Endothelial cell of umbilical vein (primary cell): ENCODE measurements around the gene PTRHD1. TPM values are rescaled to one million over a fixed set of nuclear protein-coding genes. Genes with fewer than 3 reads are reported as not detected.

Experiments used
- BruUV-seq: library from RNA; stranded (reverse); fragments of 400-500 nt; replicated peaks from 2 replicates; lab custom pipeline; 2021; lab: Mats Ljungman, UMichigan
- CTCF ChIA-PET: fragments of 300-600, 350-600 bp; sonication (Branson Sonifier 250); formaldehyde crosslinking; loops from one replicate; lab custom pipeline; 2021; ENCODE audit warnings: antibody characterized with exemption, inconsistent platforms; lab: Charles Lee
- POLR2A ChIA-PET: fragments of 300-600, 350-600 bp; sonication (Branson Sonifier 250); formaldehyde crosslinking; loops from one replicate; lab custom pipeline; 2021; ENCODE audit warnings: antibody characterized with exemption, inconsistent platforms; lab: Charles Lee
- DNase-seq: peaks from one replicate; pipeline ENCODE4 v3.0.0-alpha.2; 2011; ENCODE audit warnings: low read depth, low spot score
- FAIRE-seq: peaks from 2 replicates; lab custom pipeline; 2011; peaks lifted over from hg19 to GRCh38; lab: Jason Lieb, UNC
- H2AFZ ChIP-seq: 2 replicates; pipeline ENCODE4 v1.6.0; 2012; ENCODE audit warnings: low read depth, low read length, control low read depth, inconsistent platforms
- H3K27ac ChIP-seq: 2 replicates; pipeline ENCODE4 v1.5.1; 2011; ENCODE audit warnings: low read depth, mild to moderate bottlenecking, control low read depth, low read length, moderate library complexity; ENCODE audit not compliant: insufficient read depth
- H3K27me3 ChIP-seq, 2 experiments: 2 replicates each; pipeline versions ENCODE4 v1.6.0 to v1.6.1; 2011; ENCODE audit warnings: low read length in 2 of 2, mixed read lengths in 1 of 2; ENCODE audit not compliant: control insufficient read depth in 2 of 2, insufficient read depth in 2 of 2
- H3K36me3 ChIP-seq, 2 experiments: 2 replicates in 1 of 2; 3 replicates in 1 of 2; pipeline ENCODE4 v1.5.1; 2011; ENCODE audit warnings: low read length in 2 of 2, mild to moderate bottlenecking in 1 of 2, moderate library complexity in 1 of 2; ENCODE audit not compliant: control insufficient read depth in 2 of 2, insufficient read depth in 2 of 2; ENCODE audit errors: extremely low read depth in 1 of 2
- H3K4me1 ChIP-seq: 3 replicates; pipeline ENCODE4 v1.5.1; 2011; ENCODE audit warnings: mild to moderate bottlenecking, low read length; ENCODE audit not compliant: control insufficient read depth, insufficient read depth; ENCODE audit errors: extremely low read depth
- H3K4me2 ChIP-seq: 2 replicates; pipeline ENCODE4 v1.6.1; 2011; ENCODE audit warnings: low read length, control low read depth, mixed read lengths; ENCODE audit not compliant: insufficient read depth
- H3K4me3 ChIP-seq, 3 experiments: fragments of 200-600 bp in 1 of 3; sonication (generic), shearing (Covaris generic) in 1 of 3; replicated peaks in 1 of 3; 2 replicates each; pipeline ENCODE4 v1.5.1; 2011 to 2016; ENCODE audit warnings: control low read depth in 3 of 3, low read length in 3 of 3, mild to moderate bottlenecking in 2 of 3, inconsistent platforms in 1 of 3, low read depth in 1 of 3, moderate library complexity in 1 of 3; ENCODE audit not compliant: insufficient read depth in 1 of 3
- H3K79me2 ChIP-seq: 2 replicates; pipeline ENCODE4 v1.6.0; 2012; ENCODE audit warnings: low read length, inconsistent platforms; ENCODE audit not compliant: control insufficient read depth, insufficient read depth
- H3K9ac ChIP-seq: replicated peaks from 2 replicates; pipeline ENCODE3; 2011; ENCODE audit warnings: low read length, control low read depth; ENCODE audit not compliant: insufficient read depth; ENCODE audit errors: extremely low read depth
- H3K9me1 ChIP-seq: replicated peaks from 3 replicates; pipeline ENCODE4 v1.6.0; 2011; ENCODE audit warnings: mild to moderate bottlenecking, low read length; ENCODE audit not compliant: control insufficient read depth, insufficient read depth; ENCODE audit errors: extremely low read depth
- H3K9me3 ChIP-seq: replicated peaks from 2 replicates; pipeline ENCODE4 v1.5.1; 2012; ENCODE audit warnings: low read length, inconsistent platforms; ENCODE audit not compliant: control insufficient read depth, insufficient read depth
- H4K20me1 ChIP-seq: replicated peaks from 2 replicates; pipeline ENCODE3; 2011; ENCODE audit warnings: mild to moderate bottlenecking, low read length; ENCODE audit not compliant: control insufficient read depth, insufficient read depth; ENCODE audit errors: extremely low read depth
- EZH2 ChIP-seq: IDR thresholded peaks from 2 replicates; pipeline ENCODE4 v1.6.1; 2012; ENCODE audit warnings: borderline replicate concordance, low read depth, mild to moderate bottlenecking, moderate library complexity, low read length, inconsistent platforms; ENCODE audit not compliant: severe bottlenecking
- FOS ChIP-seq: IDR thresholded peaks from 2 replicates; pipeline ENCODE4 v1.6.1; 2011; ENCODE audit warnings: mild to moderate bottlenecking, low read length, moderate library complexity, borderline replicate concordance; ENCODE audit not compliant: insufficient read depth
- GATA2 ChIP-seq: IDR thresholded peaks from 2 replicates; pipeline ENCODE4 v1.7.0; 2011; ENCODE audit warnings: low read depth, mild to moderate bottlenecking, moderate library complexity, mixed read lengths, low read length; ENCODE audit not compliant: insufficient read length, insufficient read depth
- JUN ChIP-seq: IDR thresholded peaks from 2 replicates; pipeline ENCODE4 v1.6.1; 2011; ENCODE audit warnings: borderline replicate concordance, low read depth; ENCODE audit not compliant: insufficient read length, insufficient read depth
- MYC ChIP-seq: IDR thresholded peaks from one replicate; pipeline ENCODE4 v1.6.1; 2011; ENCODE audit warnings: mild to moderate bottlenecking, low read depth, low read length
- POLR2A ChIP-seq: IDR thresholded peaks from 2 replicates; pipeline ENCODE4 v1.6.1; 2012; ENCODE audit warnings: low read depth, mild to moderate bottlenecking, control low read depth, low read length
- POLR2AphosphoS5 ChIP-seq: IDR thresholded peaks from 2 replicates; pipeline ENCODE4 v1.6.1; 2012; ENCODE audit warnings: low read depth, mild to moderate bottlenecking, control low read depth, low read length, moderate library complexity; ENCODE audit not compliant: insufficient read depth
- dilution Hi-C: fragments of 300-500 bp; cut with MboI; formaldehyde crosslinking; loops from one replicate; pipeline ENCODE4 v1.15.0; 2019; ENCODE audit warnings: low sequenced_read_pairs; ENCODE audit not compliant: extremely low pct_ligation_motif_present
- intact Hi-C: fragments of 100-400 bp; cut with micrococcal nuclease; formaldehyde crosslinking; loops from one replicate; pipeline ENCODE4 v1.10.0; 2022
- polyA plus RNA-seq, 4 experiments: library from polyadenylated mRNA; depleted of rRNA in 3 of 4; stranded (reverse) in 3 of 4; unstranded in 1 of 4; fragments of >200 nt; gene quantifications; 2 replicates each; pipeline versions ENCODE4 v1.2.1 to v1.2.3, GENCODE V29; 2011 to 2012; ENCODE audit warnings: missing spikeins in 1 of 4
- total RNA-seq: library from RNA; stranded (reverse); gene quantifications from 2 replicates; pipeline ENCODE4 v1.2.3, GENCODE V29; 2021
- TF ChIP-seq, protein P1 (sequence below): IDR thresholded peaks from 2 replicates; pipeline ENCODE4 v1.6.1; 2011; ENCODE audit not compliant: insufficient read depth, insufficient read length
- TF ChIP-seq, protein P2 (sequence below), 2 donors: IDR thresholded peaks; 1 replicate in 1 of 2; 2 replicates in 1 of 2; pipeline ENCODE4 v1.5.1; 2011; ENCODE audit warnings: low read length in 2 of 2, mild to moderate bottlenecking in 2 of 2, moderate library complexity in 2 of 2, control low read depth in 1 of 2, inconsistent platforms in 1 of 2, low read depth in 1 of 2; ENCODE audit not compliant: insufficient read depth in 1 of 2; ENCODE audit errors: extremely low read depth in 1 of 2

The PTRHD1 gene
- total and polyA plus RNA-seq, 2 donors (not counting 3 experiments of a cell fraction or from before 2014, with no cell fraction given): 41.1 to 68.8 TPM

DNA sequence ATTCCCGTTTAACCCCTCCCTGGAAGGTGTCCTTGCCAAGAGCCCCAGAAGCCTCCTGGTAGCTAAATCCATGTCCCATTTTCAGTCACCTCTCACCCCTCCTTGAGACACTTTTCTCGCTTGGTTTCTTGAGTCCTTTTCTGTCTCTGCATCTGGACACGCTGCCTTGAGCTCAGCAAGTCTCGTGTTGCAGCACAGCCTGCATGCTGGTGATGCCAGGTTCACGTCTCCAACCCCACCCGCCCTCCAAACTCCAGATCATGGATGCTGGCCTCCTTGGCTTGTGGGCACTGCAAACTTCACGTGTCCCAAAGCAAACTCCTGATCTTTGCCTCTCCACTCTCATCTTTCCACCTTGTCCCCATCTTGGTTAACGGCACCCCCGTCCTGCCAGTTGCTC, 39.3 kb upstream of the PTRHD1 start:
- H3K9me3 ChIP-seq: no peaks in the 10 kb centered on the region
- no peak overlapping the region for H3K27ac ChIP-seq
- H2AFZ ChIP-seq: no peak overlapping the region
- no peaks in the 10 kb centered on the region for H4K20me1 ChIP-seq
- no peaks in the 10 kb centered on the region for H3K9me1 ChIP-seq
- no TSS peak for BruUV-seq
- ChIA-PET CTCF (interaction anchor here (1.5 kb wide), 1 partner anchor 219 kb away, joined by 5 read pairs; no protein-coding TSS in a partner anchor), POLR2A (no interaction called here)
- H3K9ac ChIP-seq: no peak overlapping the region
- FAIRE-seq (no peak), DNase-seq (no peak)
- H3K4me2 ChIP-seq: no peak overlapping the region
- H3K36me3 ChIP-seq: peaks cover 0 to 5% of the 10 kb centered on the region in 2 experiments
- no peaks in the 10 kb centered on the region for H3K4me1 ChIP-seq
- intact Hi-C loops: no loop called here
- H3K4me3 ChIP-seq: no peak overlapping the region
- H3K79me2 ChIP-seq: no peaks in the 10 kb centered on the region
- no peaks in the 10 kb centered on the region for H3K27me3 ChIP-seq
- dilution Hi-C loops: no loop called here
- TF ChIP-seq, protein P1, sequence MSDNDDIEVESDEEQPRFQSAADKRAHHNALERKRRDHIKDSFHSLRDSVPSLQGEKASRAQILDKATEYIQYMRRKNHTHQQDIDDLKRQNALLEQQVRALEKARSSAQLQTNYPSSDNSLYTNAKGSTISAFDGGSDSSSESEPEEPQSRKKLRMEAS: no peak
- no peak for TF ChIP-seq JUN
- no peak for TF ChIP-seq GATA2
- TF ChIP-seq, protein P2, sequence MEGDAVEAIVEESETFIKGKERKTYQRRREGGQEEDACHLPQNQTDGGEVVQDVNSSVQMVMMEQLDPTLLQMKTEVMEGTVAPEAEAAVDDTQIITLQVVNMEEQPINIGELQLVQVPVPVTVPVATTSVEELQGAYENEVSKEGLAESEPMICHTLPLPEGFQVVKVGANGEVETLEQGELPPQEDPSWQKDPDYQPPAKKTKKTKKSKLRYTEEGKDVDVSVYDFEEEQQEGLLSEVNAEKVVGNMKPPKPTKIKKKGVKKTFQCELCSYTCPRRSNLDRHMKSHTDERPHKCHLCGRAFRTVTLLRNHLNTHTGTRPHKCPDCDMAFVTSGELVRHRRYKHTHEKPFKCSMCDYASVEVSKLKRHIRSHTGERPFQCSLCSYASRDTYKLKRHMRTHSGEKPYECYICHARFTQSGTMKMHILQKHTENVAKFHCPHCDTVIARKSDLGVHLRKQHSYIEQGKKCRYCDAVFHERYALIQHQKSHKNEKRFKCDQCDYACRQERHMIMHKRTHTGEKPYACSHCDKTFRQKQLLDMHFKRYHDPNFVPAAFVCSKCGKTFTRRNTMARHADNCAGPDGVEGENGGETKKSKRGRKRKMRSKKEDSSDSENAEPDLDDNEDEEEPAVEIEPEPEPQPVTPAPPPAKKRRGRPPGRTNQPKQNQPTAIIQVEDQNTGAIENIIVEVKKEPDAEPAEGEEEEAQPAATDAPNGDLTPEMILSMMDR (IDR thresholded peaks at IDR 0.05; ENCODE audit: extremely low read depth in 1 of 2, insufficient read depth in 1 of 2, low read depth in 1 of 2, low read length in 2 of 2): no peak
- TF ChIP-seq MYC: no peak
- TF ChIP-seq POLR2AphosphoS5: no peak
- no peak for TF ChIP-seq EZH2
- TF ChIP-seq POLR2A: no peak
- TF ChIP-seq FOS: no peak
